HuH-7.5 (cell line): Measurements from ENCODE around the gene RAB9A.

Experiments used
- DNase-seq: peaks from one replicate; pipeline ENCODE4 v3.0.0; 2011; ENCODE audit warnings: low spot score

The RAB9A gene

DNA sequence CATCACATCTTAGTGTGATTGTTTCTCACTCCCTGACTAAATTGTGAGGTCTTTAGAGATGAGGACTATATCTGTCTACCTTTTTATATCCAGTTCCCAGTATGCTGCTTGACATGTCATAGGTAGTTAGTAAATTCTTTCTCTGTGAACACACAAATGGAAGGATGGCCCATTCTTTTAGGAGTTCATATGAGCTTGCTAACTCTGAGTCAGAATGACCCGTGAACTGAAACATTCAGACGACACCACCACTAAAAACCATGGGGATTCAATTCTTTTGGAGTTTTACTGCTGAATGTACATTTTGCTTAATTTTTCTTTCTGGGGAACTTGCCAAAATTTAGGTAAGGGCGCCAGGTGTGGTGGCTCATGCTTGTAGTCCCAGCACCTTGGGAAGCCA is 59.6 kb downstream of the RAB9A start:
- DNase-seq, result no peak

DNA sequence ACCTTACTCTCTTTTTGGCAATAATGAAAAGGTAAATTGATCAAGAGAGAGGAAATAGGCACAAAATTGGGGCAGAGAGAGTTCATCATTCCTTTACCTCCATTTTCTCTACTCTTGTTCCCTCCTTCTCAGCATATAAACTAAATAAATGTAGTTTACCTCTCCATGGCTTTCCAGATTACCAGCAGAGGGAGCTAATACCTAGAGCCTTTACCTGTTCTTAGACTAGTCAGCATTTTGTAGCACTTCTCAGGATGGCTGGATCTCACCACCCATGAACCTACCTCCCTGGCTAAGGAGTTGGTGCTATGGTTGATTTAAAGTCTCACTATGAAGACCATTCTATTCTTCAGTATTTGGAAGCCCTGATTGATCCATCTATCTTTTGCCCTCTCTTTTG is 61.3 kb downstream of the RAB9A start:
- no peak for DNase-seq

DNA sequence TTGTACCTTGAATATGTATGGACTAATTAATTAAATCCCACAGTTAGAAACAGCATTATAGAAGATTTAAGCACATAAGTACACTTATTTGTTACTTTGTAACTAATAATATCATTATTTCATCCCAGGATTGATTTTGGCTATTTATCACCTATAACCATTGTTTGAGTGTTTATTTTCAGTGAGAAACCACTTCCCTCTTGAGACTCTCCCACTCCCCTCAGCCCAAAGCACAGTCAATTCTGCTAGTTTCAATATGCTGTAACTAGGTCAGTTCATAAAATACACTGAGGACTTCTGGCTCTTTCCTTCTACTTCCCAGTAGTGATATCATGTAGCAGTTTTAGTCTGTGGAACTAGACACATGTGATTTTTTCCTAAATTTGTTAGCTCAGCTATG is 61.9 kb downstream of the RAB9A start:
- no peak for DNase-seq

DNA sequence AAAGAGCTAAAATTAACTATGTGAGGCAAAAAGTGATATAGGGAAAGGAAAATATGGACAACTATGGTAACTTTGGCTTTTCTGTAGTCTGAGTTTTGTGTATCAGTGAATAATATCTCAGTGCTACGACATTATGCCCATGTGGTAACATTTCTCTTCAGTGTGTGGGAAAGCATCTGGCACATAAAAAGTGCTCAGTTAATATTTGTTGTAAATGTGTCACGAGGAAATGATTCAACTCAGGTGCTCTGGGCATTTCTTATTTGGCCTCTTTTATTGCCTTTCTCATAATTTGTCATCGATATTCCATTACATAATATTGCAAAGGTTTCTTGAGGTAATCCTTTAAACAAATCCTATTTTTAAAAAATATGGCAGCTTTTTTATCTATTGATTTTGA is 63.2 kb downstream of the RAB9A start:
- DNase-seq, result no peak

DNA sequence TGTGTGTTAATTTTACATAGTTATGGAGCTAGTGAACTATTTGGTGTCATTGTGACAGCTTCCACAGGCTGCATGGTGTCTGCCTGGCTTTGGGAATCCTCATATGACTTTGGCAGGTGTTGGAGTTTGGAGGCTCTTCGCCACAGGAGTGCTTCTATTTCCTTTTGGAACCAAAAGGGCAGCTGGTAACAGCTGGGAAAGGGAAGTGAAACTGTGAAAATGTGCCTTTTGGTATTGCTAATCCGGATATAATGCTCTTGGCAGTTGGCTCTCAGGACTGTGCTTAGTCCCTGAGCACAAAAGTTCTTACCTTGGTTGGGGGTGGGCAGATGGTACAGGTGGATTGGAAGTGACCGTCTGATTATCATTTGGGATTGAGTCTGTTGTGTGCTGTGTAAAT is 63.7 kb downstream of the RAB9A start:
- no peak for DNase-seq

DNA sequence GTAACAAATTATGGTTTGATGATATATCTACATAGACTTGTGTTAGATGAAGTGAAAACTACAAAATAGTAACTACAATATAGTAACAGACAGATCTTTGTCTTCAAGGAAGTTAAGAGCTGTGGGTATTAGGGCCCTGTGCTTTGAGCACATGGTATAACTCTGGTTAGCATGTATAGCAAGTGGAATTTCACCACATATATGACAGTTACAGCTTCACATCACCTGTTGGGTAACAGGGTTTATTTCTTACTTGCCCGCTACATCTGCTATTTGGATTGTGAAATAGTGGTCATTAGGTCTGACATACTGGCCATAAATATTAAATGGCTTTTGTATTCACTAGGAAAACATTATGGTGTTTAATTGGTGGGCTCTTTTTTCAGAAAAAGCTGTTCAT is 65.8 kb downstream of the RAB9A start:
- no peak for DNase-seq

DNA sequence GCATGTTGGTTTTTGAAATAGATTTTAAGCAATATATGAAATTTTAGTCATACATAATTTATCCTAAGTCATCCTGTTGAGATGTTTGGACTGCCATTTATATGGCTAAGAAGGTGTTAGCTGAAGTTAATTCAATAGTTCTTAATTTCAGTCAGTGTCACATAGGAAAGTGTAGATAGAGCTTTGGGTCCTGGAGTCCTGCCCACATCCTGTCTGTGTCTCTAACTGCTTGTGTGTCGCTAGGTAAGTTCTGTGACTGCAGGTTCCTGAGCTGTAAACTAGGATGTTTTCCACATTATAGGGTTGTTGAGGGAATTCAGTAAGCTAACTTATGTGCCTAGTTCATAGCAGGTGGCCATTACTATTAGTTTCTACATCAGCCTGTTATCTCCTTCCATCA is 66.3 kb downstream of the RAB9A start:
- DNase-seq, result no peak

DNA sequence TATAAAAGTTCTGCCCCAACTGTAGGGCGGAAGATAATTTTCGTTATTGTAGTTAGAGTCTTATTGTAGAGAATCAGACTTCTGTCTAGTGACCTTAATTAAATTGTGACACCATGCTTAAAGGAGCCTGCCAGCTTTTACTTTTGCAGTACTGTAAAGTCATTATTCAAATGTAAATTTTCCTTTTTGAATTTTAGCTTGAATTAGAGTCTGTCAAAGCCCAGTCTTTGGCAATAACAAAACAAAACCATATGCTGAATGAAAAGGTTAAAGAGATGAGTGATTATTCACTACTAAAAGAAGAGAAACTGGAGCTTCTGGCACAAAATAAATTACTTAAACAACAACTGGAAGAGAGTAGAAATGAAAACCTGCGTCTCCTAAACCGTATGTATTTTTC is 67.5 kb downstream of the RAB9A start:
- DNase-seq, result no peak

DNA sequence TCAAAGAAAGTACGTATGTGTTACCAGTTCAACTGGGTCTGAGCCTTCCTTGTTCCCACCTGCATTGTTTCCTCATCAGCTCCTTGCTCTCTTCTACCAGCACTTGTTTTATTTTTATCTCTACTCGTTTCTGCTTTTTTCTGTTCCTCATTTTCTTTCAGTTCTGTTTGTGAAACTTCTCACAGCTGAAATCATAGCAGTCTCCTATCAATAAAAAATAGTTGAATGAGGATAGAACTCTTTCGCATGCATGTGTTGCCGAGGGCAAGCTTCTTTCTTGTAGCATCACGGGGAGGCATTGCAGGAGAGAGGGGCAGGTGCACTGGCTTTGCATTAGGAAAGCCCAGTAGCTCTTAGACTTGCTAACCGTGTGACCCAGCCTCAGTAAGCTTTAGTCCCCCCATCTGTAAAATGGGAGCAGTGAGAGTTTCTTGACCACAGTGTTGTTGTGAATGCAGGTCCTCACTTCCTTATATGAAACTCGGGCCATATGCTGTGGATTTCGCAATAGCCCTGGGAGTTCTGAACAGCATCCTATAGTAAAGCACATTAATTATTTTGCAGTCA is 70.3 kb downstream of the RAB9A start:
- DNase-seq, result no peak
